HG02884 (cell line): Measurements from ENCODE around the gene TMED6.

Experiments
- ATAC-seq: cut with Tn5 transposase; IDR thresholded peaks from one replicate; pipeline ENCODE4 v1.9.1; 2021; ENCODE audit warnings: mild to moderate bottlenecking, moderate library complexity; ENCODE audit not compliant: unreplicated experiment

TMED6 gene

DNA sequence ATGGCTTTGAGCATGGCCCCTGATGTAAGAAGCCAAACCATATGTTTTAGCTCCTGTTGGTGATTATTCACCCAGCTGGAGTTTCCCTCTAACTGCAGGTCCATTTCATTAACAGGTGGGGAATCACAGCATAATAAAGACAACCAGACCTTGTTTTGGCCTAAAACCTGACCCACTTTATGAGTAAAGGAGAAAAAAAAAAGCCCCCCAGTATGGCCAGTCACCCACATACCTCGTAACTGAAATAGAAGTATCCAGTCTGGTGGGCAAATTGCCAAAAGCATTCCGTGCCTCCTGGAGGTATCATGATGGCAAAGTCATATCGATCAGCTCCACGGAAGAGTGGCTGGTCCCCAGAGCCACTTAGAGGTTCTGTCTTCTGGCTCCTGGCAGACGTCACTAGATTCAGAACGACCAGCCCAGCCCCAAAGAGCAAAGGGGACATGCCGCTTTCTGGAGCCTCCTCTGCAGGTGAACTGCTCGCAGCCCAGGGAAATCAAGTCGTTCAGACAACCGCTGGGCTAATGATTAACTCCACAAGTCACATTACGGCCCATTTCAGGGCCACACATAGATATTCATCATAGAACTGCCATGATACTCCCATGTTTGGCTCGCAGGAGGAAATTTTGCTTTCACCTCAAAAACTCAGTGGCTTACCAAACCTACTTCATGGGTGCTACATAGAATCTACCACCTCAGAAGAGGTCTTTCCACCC is at the start of gene TMED6:
TMED6 (minus strand) TSS at position 478 of the 719 bp plus-strand sequence; CDS start at position 445, 33 bp downstream.
- ATAC-seq: no peak

DNA sequence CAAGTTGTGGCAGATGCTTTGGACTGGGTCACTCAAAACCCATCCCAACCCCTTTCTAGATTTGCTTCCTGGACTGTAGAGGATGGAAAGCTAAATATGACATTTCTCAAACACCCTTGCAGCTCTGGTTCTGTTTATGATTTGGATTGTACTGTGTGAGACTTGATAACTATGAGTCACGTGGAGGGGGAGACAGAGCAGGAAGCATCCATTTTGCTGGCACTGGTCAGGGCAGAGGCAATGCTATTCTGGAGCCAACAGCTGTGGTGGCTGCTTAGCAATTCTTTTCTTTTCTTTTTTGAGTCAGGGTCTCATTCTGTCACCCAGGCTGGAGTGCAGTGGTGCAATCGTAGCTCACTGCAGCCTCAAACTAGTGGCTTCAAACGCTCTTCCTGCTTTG is 47.8 kb upstream of the TMED6 start:
- ATAC-seq: no peak

DNA sequence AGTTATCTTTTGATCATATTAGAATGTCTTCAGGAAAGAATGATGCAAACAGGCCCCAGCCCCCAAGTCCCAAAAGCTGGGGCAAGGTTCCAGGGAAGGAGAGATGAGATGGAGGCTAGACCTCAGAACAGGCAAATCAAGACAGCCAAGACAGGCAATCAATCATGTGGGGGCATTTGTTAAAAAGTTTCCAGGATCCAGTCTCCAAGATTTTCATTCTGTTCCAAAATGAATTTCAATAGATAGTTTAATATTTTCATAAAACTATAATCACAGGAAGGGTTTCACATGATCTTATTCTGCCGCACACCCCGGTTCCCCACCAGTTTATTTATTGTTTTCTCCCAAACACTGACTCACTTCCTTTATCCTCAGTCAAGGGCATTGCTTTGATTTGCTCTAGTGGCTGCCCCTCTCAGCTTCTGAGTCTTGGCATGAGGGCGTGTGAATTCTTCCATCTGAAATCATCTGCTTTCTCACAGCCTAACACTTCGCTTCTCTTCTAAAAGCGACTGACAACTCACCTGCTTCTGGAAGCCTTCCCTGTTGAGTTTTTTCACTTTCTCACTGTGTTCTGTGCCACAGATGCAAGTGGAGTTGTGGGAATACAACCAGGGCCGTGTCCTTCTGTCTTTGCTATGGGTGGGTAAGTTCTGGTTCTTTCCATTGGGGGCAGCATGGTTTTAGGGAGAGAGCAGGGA is 46.4 kb upstream of the TMED6 start:
- no peak for ATAC-seq

DNA sequence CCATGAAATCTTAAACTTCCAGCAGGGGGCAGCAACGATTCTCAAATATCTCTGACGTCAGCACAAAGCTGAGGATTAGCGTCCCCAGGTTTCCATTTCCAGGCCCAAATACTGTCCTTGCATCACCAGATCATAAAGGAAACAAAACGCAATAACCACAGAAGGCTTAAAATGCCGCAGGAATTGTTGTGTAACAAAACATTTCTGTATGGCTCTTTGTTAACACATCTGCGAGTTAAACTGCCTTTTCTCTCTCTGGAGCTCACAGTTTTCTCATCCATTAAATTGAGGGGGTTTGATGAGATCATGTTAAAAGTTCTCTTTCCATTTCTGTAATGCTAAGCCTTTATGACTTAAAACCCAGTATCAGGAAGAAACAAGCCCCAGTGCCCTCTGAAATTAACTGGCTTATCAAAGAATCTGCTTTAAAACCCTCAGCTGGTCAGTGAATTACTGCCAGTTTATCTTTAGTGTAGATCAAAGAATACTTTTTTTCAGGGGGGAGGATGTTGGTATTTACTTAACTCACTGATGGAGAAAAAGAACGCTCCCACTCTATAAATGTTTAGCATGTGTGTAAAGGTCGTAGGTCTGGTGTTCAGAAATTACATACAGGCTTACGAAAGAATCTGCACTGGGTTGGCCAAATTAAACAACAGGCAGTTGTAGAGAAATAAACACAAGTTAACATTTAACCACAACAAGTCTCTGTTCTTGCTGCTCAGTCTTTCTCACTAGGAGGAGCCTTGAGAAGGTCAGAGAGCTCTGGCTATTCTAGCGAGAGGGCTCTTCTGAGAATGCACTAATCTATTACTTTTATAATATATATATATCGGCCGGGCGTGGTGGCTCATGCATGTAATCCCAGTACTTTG is 44.8 kb upstream of the TMED6 start:
- no peak for ATAC-seq

DNA sequence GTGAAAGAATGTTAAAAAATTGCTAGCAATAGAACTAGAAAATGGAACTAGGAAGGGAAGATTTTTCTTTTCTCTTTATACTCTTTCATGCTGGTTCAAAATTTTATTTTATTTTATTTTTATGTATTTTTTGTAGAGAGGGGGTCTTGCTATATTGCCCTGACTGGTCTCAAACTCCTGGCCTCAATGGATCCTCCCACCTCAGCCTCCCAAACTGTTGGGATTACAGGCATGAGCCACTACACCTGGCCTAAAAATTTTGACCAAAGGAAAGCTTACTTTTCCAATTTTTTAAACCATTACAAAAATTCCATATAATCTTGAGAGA is 44.2 kb upstream of the TMED6 start:
- ATAC-seq: no peak

DNA sequence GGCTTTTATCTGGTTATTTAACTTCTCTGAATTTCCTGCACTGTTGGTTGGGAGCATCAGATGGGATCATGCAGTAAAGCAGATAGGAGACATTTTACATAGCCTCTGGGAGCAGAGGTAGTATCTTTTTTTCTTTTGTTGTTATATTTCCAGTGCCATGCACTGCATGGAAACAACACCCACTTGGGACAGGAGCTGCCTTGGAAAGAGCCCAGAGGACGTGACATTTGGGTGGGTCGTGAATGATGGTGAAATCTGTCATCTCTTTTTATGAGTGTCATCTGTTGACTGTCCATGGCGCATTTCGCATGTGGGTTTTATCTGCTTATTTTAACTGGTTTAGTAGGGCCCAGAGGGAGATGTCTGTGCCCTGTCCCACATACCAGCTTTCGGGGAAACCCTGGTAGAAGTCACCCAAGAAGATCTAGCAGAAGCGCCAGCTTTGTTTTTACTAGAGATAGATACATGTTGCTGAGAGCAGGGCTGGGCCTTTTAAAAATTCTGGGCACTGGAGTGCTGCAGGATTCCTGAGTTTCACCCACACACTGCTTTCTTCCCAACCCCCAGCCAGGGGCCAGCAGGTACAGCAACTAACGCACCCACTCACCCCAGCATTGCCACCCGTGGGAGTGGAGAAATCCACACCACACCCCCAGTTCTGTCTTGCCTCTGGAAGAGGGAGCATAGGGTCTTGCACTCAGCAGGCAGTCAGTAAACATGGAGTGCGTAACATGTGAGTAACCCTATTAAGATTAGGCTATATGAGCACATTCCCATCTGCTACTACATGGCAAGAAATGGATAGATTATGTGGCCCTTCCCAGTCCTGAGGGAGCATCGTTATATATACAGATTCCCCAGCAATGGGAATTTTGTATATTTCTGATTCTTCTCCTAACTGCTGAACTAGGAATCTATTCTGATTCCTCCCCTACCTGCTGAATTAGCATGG is 42.6 kb upstream of the TMED6 start:
- no peak for ATAC-seq

DNA sequence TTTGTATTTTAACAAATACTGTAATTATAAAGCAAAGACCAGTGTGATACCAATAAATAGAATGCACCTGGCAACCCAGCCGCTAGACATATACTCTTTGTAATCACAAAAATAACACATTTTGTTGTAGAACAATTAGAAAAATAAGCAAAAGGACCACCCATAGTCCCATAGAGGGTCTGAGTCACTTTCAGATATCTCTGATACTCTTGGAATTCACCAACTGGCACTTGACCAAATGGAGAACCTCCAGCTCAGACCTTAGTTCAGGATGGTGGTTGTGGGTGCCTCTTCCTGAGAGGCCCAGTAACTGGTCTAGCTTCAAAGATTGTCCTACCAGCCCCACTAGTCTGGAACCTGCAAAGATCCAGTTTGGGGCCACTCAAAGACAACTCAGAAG is 35.0 kb upstream of the TMED6 start:
- no peak for ATAC-seq

DNA sequence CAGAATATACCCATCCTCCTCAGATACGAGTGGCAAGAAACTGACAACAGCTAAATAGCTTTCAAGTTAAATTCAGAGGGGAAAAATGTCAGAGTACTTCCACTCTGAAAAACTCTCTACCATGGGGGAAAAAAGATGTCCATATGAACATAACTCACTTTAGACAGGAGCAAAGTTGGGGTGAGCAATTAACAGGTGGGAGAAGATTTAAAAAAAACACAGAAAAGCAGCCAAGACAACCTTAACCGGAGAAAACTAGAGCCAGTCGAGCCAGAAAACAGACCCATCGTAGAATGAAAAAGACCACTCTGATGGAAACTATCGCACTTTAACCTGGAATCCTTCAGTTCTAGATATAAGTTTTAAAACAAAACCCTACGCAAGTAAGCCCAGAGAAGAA is 33.4 kb upstream of the TMED6 start:
- ATAC-seq: no peak

DNA sequence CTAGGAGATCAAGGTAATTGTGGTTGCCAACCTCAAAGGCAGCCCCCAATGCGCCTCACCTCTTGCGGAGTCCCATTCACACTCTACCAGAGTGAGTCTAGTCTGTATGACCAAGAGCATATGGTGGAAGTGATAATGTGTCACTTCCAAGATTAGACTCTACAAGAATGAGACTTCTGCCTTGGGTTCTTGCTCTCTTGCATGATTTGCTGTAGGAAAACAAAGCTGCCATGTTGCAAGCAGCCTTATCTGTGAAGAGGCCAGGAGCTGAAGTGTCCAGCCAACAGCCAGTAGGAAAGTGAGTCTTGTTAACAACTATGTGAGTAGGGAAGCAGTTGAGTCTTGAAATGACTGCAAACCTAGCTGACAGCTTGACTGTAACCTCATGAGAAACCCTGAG is 30.8 kb upstream of the TMED6 start:
- ATAC-seq: no peak

DNA sequence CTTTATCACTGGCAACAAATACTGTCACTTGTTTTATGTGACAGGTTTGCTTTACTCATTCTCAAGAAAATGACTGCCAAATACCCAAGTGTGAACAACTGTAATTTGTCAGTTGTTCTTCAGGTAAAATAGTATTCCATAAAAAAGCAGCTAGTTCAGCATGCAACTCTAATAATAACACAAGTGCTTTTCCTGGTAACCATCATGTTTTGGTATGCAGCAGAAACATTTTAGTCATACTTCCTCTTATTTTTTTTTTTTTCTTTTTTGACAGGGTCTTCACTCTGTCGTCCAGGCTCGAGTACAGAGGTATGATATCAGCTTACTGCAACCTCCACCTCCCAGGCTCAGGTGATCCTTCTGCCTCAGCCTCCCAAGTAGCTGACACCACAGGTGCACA is 29.6 kb upstream of the TMED6 start:
- no peak for ATAC-seq

DNA sequence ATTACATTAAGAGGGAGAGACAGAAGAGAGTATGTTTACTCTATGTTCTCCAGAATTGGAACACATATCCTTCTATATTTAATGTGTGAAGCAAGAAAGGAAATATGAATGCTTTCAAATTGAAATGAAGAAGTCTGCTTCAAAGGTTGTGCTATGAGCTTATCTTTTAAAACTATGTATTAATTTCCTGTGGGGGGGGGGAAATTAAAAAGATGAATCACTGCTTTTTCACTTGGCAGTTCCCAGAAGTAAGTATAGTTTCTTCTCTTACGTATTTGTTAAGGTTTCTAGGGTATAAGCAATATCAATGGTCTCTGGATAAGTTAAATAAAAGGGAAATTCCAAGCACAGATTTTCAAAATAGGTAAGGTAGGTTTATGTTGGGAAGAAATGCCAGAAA is 27.2 kb upstream of the TMED6 start:
- ATAC-seq: no peak

DNA sequence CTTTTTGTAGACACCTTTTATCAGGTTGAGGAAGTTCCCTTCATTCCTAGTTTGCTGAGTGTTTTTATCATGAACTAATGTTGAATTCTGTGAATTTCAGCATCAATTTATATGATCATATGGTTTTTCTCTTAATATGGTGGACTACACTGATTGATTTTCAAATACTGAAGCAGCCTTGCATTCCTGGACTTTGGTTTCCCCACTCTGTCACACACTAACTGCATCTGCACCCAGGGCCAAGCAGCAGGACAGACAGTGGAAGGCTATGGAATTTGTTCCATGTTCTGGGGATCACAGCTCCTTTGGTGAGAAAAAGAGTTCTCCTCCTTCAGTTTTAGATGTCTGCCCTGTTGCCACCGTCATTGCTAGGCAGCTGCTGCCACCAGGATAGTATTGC is 26.4 kb upstream of the TMED6 start:
- ATAC-seq: no peak

DNA sequence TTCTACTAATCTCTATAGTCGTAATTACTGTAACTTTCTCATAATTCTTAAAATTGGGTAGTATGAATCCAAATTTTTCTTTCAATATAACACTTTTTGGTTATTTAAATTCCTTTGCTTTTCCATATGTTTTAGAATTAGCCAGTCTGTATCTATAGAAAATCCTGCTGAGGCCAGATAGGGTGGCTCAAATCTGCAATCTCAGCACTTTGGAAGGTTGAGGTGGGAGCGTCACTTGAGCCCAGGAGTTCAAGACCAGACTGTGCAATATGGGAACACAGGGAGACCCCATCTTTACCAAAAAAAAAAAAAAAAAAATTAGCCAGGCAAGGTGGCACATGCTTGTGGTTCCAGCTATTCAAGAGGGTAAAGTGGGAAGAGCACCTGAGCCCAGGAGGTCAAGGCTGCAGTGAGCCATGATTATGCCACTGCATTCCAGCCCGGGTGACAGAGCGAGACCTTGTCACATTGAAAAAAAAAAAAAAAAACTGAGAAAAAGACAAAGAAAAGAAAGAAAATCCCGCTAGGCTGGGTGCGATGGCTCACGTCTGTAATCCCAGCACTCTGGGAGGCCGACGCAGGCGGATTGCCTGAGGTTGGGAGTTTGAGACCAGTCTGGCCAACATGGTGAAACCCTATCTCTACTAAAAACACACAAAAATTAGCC is 24.9 kb upstream of the TMED6 start:
- no peak for ATAC-seq

DNA sequence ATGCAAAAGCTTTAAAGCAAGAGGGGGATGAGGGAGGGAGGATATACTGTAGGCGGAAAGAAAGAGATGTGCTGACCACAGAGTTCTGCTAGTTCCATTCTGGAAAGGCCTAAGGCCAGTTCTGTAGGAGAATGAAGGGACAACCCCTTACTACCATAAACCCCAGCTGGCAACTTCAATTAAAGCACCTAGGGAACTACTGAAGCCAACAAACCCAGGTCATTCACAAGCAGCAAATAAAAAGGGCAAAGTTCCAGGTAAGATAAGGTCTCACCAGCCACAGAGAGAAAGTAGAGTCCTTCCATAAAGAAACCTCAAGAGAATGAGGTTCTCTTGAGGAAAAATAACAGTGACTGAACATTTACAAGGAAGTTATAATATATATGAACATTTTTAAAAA is 21.4 kb upstream of the TMED6 start:
- ATAC-seq: no peak

DNA sequence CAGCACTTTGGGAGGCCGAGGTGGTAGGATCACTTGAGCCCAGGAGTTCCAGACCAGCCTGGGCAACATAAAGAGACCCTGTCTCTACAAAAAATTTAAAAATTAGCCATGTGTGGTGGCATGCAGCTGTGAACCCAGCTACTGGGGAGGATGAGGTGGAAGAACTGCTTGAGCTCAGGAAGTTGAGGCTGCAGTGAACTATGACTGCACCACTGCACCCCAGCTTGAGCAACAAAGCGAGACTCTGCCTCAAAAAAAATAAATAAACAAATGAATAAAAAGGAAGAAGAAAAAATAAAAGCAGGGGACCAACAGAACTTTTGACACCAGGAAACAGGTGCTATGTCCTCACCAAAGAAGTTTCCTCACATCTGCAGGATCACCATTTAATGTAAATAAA is 20.0 kb upstream of the TMED6 start:
- ATAC-seq: no peak

DNA sequence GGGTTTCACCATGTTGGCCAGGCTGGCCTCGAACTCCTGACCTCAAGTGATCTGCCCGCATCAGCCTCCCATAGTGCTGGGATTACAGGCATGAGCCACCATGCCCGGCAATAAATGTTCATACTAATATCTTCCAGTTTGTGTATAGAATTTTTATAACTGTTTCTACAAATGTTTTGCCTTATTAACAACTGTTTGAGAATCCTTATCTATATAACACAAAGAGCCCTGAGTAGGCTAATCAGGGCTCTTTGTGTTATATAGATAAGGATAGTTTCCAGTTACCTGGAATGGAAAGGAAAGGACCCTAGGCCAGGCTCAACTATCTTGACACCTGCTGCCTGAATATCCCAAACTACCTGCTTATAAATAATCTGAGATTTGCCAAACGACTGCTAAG is 17.3 kb upstream of the TMED6 start:
- no peak for ATAC-seq

DNA sequence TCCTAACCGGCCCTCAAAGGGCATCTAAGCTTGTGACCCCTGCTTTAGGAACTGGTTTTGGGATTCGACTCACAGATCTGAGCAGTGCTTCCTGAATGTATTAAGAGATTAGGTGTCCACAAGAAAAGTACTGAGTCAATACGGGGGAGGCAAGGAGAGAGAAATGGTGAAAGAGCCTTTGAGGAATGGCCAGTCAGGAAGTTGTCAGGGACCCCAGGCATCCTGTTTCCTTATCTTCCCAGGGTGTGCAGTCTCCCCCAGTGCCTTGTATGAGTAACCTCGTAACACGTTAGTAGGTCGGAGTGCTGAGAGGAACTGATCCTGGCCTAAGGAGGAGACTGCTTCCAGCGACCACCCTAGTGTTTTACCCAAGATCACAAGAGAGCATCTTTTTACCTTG is 16.4 kb upstream of the TMED6 start:
- no peak for ATAC-seq

DNA sequence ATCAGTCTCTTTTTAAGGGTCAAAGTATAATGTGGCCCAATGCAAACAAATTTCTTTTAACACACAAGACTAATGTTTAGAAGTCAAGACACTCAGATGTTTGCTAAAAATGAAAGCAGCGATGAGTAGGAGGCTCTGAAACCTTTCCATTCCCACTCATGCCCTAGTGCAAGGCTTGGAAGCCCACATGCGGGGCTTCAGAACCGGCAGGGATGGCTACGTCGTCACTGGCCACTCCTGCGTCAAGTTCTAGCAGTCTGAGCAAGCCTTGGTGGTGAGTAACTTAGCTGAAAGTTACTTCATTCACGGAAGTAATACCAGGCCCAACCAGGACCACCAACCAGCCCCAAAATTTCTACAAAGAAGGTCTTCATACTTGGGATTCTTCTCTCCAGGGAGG is 14.8 kb upstream of the TMED6 start:
- no peak for ATAC-seq

DNA sequence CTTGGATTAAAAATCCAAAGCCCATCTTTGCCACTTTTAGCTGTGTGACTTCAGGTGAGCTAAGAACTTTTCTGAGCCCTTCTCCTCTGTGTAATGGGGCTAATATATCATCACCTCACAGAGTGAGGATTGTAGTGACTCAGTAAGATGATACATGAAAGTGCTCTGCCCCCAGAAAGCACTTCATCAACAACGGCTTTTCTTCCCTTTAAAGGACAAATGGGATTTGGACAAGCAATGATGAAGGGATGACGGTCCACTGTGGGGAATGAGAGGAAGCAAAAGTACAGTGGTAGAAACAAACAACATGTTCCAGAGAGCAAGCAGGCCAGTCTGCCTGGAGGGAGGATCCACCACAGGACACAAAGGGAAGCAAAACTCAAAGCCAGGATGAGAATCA is 14.3 kb upstream of the TMED6 start:
- ATAC-seq: no peak

DNA sequence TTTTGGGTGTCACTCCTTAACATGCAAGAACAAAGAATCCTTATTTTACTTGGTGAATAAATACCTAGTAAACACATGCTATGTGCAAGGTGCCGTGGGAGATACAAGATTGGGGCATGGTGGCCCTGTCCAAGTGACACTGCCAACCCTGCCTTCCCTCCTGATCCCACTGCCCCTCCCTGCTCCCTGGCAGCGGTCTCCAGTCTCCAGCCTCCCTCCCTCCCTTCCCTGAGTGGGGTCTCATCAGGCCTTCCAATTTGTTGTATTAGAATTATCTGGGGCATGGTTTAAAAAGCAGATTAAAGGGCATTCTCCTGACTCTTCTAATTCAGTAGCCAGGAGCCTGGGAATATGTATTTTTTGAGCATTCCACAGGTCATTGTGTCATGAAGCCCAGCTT is 12.5 kb upstream of the TMED6 start:
- ATAC-seq: no peak
